ENCODE measurements around the gene KMO.

- TF ChIP-seq CTCF (IDR thresholded peaks at IDR 0.05), result no peak
- TF ChIP-seq POLR2A (IDR thresholded peaks at IDR 0.05), result no peak
Measured at GRCh38 chr1:241617426-241617825, 85.2 kb downstream of the KMO start.

All from adrenal gland (tissue), 5 donors.